ENCODE measurements around the gene ACKR2.
A peak's percentile ranks its signal among the peaks of the same experiment; 100 is the strongest.

Gene ACKR2

GRCh38 chr3:42809202-42809601, at the start of gene ACKR2:
Gene ACKR2 (plus strand): TSS chr3:42809445. CDS start chr3:42864503, 55,058 bp downstream.
- DNase-seq (ENCODE audit: low spot score), result no peak

GRCh38 chr3:42762046-42762724, 47.1 kb upstream of the ACKR2 start:
- no peak for DNase-seq (ENCODE audit: low spot score)

- no peak for DNase-seq (ENCODE audit: low spot score)
Measured at GRCh38 chr3:42763021-42763420, 46.2 kb upstream of the ACKR2 start.

- DNase-seq (ENCODE audit: low spot score), result no peak
Measured at GRCh38 chr3:42764115-42764514, 45.1 kb upstream of the ACKR2 start.

GRCh38 chr3:42764561-42765295, 44.5 kb upstream of the ACKR2 start:
- DNase-seq (ENCODE audit: low spot score), result no peak

GRCh38 chr3:42769477-42770131, 39.6 kb upstream of the ACKR2 start:
- no peak for DNase-seq (ENCODE audit: low spot score)

- no peak for DNase-seq (ENCODE audit: low spot score)
Measured at GRCh38 chr3:42771271-42771670, 38.0 kb upstream of the ACKR2 start.

GRCh38 chr3:42772670-42773408, 36.4 kb upstream of the ACKR2 start, which contains the start of gene CCDC13:
Gene CCDC13 (minus strand): TSS chr3:42773253. CDS start chr3:42758345, 14,908 bp downstream.
- DNase-seq (ENCODE audit: low spot score), result peak; percentile 78

- DNase-seq (ENCODE audit: low spot score), result no peak
Measured at GRCh38 chr3:42773409-42773751, 35.9 kb upstream of the ACKR2 start.

- DNase-seq (ENCODE audit: low spot score), result no peak
Measured at GRCh38 chr3:42778644-42779043, 30.6 kb upstream of the ACKR2 start.

GRCh38 chr3:42780398-42780797, 28.8 kb upstream of the ACKR2 start:
- no peak for DNase-seq (ENCODE audit: low spot score)

GRCh38 chr3:42780892-42781700, 28.1 kb upstream of the ACKR2 start:
- peak; percentile 54 for DNase-seq (ENCODE audit: low spot score)

GRCh38 chr3:42786212-42786611, 23.0 kb upstream of the ACKR2 start:
- no peak for DNase-seq (ENCODE audit: low spot score)

GRCh38 chr3:42786631-42787030, 22.6 kb upstream of the ACKR2 start:
- DNase-seq (ENCODE audit: low spot score), result no peak

- no peak for DNase-seq (ENCODE audit: low spot score)
Measured at GRCh38 chr3:42790714-42791229, 18.5 kb upstream of the ACKR2 start.

- DNase-seq (ENCODE audit: low spot score), result no peak
Measured at GRCh38 chr3:42795621-42796181, 13.5 kb upstream of the ACKR2 start.

GRCh38 chr3:42796332-42796885, 12.8 kb upstream of the ACKR2 start:
- DNase-seq (ENCODE audit: low spot score), result no peak

GRCh38 chr3:42799376-42799775, 9.9 kb upstream of the ACKR2 start:
- DNase-seq (ENCODE audit: low spot score), result no peak

- no peak for DNase-seq (ENCODE audit: low spot score)
Measured at GRCh38 chr3:42800251-42800650, 9.0 kb upstream of the ACKR2 start.

GRCh38 chr3:42801048-42801620, 8.1 kb upstream of the ACKR2 start:
- no peak for DNase-seq (ENCODE audit: low spot score)
